NCI-H345 treated with DMSO at 0.1 percent for 48 hours (cell line): ENCODE data around the gene PIP5K1C.
"Not testable (repeated sequence)": the region's sequence is repeated elsewhere in the genome, so short reads cannot be mapped to it uniquely, and the experiment has no call there.

Experiments used
- DNase-seq: peaks from one replicate; lab custom pipeline; 2025; ENCODE audit not compliant: unreplicated experiment; lab: John Stamatoyannopoulos, UW

PIP5K1C gene

GRCh38 chr19:3591876-3592613 is 108.2 kb downstream of the PIP5K1C start:
- no peak for DNase-seq

- DNase-seq = no peak
These were observed 109.1 kb downstream of the PIP5K1C start for GRCh38 chr19:3590991-3591659.

- no peak for DNase-seq
These were observed 110.3 kb downstream of the PIP5K1C start for GRCh38 chr19:3589949-3590348.

- no peak for DNase-seq
These were observed 110.8 kb downstream of the PIP5K1C start for GRCh38 chr19:3589439-3589838.

GRCh38 chr19:3586707-3587346 is 113.4 kb downstream of the PIP5K1C start:
- DNase-seq = no peak

- no peak for DNase-seq
These were observed 114.1 kb downstream of the PIP5K1C start for GRCh38 chr19:3586127-3586626.

- no peak for DNase-seq
These were observed 114.8 kb downstream of the PIP5K1C start, which contains the start of gene GIPC3 for GRCh38 chr19:3585301-3586126. TSS of gene GIPC3 (plus strand) at chr19:3585478. CDS start at chr19:3585598, 120 bp downstream.

GRCh38 chr19:3584036-3584802 is 116.0 kb downstream of the PIP5K1C start:
- DNase-seq = not testable (repeated sequence)

GRCh38 chr19:3581792-3582191 is 118.5 kb downstream of the PIP5K1C start:
- DNase-seq = not testable (repeated sequence)
